ACC112 (cell line): ENCODE measurements around the gene PRKN.

Experiments
- H2AFZ ChIP-seq: fragments of 200-600 bp; sonication (generic); one replicate; pipeline ENCODE4 v1.6.0; 2017; ENCODE audit warnings: antibody characterized with exemption, low read length; ENCODE audit not compliant: unreplicated experiment
- H3K27ac ChIP-seq: fragments of 200-600 bp; sonication (generic); 2 replicates; pipeline ENCODE4 v1.5.1; 2014; ENCODE audit warnings: low read depth, mild to moderate bottlenecking, antibody characterized with exemption, low read length, moderate library complexity
- H3K27me3 ChIP-seq: fragments of 200-600 bp; sonication (generic); 2 replicates; pipeline ENCODE4 v1.6.1; 2014; ENCODE audit warnings: mild to moderate bottlenecking, antibody characterized with exemption, low read length, moderate library complexity, mixed read lengths; ENCODE audit not compliant: insufficient read depth
- H3K36me3 ChIP-seq: fragments of 200-600 bp; sonication (generic); 2 replicates; pipeline ENCODE4 v1.6.1; 2016; ENCODE audit warnings: mild to moderate bottlenecking, antibody characterized with exemption, low read length, moderate library complexity, mixed read lengths; ENCODE audit not compliant: insufficient read depth
- H3K4me1 ChIP-seq: fragments of 200-600 bp; sonication (generic); one replicate; pipeline ENCODE4 v1.6.1; 2016; ENCODE audit warnings: low read length, mixed read lengths; ENCODE audit not compliant: insufficient read depth, unreplicated experiment, control insufficient read depth
- H3K4me3 ChIP-seq: fragments of 200-600 bp; sonication (generic); 2 replicates; pipeline ENCODE4 v1.5.1; 2014; ENCODE audit warnings: mild to moderate bottlenecking, low read depth, low read length
- H3K79me2 ChIP-seq: fragments of 200-600 bp; sonication (generic); one replicate; pipeline ENCODE4 v1.6.0; 2016; ENCODE audit warnings: low read length; ENCODE audit not compliant: control insufficient read depth, unreplicated experiment, insufficient read depth

Gene PRKN

DNA sequence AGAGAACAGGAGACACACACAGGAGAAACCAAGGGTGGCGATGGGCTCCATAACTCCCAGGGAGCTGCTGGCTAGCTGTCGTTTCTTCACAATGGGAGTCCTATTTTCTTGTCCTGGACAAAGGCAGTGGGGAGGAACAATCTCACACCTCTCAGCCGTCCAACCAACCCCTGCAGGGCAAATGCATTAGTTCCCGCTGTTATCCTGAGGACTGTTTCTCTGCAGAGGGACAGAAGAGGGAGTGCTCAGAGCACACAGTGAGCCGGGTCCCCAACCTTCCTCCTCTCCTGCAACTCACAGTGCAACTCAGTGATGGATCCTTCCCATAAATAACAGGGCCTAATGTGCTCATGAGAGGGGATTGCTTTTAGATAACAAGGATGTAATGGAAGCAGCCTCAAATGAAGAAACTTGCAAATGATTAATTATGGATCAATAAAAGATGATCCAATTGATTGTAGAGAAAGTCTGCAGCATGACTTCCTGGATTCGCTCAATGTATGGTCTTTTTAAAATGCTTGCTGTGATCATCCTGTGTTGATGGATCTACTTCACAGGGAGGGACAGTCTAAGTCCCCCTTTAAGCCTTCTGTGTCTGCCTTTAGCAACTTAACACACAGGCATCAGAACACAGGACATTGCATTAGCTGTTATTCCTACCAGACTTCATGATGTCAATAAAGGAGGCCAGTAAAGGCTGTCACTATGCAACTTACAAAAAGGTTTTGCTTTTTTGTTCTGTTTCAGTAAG is 1000.3 kb downstream of the PRKN start:
- Histone ChIP-seq H3K36me3 (no peaks in the 10 kb centered on the region), H3K4me1 (no peaks in the 10 kb centered on the region), H2AFZ (no peak overlapping the region), H3K79me2 (no peaks in the 10 kb centered on the region), H3K27me3 (no peaks in the 10 kb centered on the region), H3K27ac (no peak overlapping the region), H3K4me3 (no peak overlapping the region)

GRCh38 chr6:161722394-161722793 is 1005.2 kb downstream of the PRKN start:
- H2AFZ ChIP-seq = no peak overlapping the region
- H3K27me3 ChIP-seq = no peaks in the 10 kb centered on the region

GRCh38 chr6:161721511-161721910 is 1006.1 kb downstream of the PRKN start:
- no peak overlapping the region for H3K4me3 ChIP-seq
- no peak overlapping the region for H3K27ac ChIP-seq
- no peaks in the 10 kb centered on the region for H3K36me3 ChIP-seq
- H2AFZ ChIP-seq = no peak overlapping the region
- H3K4me1 ChIP-seq = no peaks in the 10 kb centered on the region
- H3K27me3 ChIP-seq = no peaks in the 10 kb centered on the region
- no peaks in the 10 kb centered on the region for H3K79me2 ChIP-seq

More at GRCh38 chr6:161722394-161722793, 1005.2 kb downstream of the PRKN start:
- no peaks in the 10 kb centered on the region for H3K36me3 ChIP-seq
- H3K79me2 ChIP-seq = no peaks in the 10 kb centered on the region
- H3K4me1 ChIP-seq = no peaks in the 10 kb centered on the region
- H3K27ac ChIP-seq = no peak overlapping the region
- H3K4me3 ChIP-seq = no peak overlapping the region

GRCh38 chr6:161716176-161716575 is 1011.4 kb downstream of the PRKN start:
- Histone ChIP-seq H3K27me3 (no peaks in the 10 kb centered on the region), H3K4me1 (no peaks in the 10 kb centered on the region), H2AFZ (no peak overlapping the region), H3K36me3 (no peaks in the 10 kb centered on the region), H3K4me3 (no peak overlapping the region), H3K27ac (no peak overlapping the region), H3K79me2 (no peaks in the 10 kb centered on the region)

GRCh38 chr6:161711938-161712337 is 1015.6 kb downstream of the PRKN start:
- no peaks in the 10 kb centered on the region for H3K4me1 ChIP-seq
- no peaks in the 10 kb centered on the region for H3K36me3 ChIP-seq
- no peak overlapping the region for H3K27ac ChIP-seq
- no peak overlapping the region for H2AFZ ChIP-seq
- no peaks in the 10 kb centered on the region for H3K27me3 ChIP-seq
- no peaks in the 10 kb centered on the region for H3K79me2 ChIP-seq
- H3K4me3 ChIP-seq = no peak overlapping the region

DNA sequence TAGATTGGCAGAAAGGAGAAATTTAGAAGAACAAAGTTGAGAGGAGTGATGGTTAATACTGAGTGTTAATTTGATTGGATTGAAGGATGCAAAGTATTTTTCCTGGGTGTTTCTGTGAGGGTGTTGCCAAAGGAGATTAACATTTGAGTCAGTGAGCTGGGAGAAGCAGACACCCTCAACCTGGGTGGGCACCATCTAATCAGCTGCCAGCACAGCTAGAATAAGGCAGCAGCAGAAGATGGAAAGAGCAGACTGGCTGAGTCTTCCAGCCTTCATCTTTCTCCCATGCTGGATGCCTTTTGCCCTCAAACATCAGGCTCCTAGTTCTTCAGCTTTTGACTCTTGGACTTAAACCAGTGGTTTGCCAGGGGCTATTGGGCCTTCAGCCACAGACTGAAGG is 1016.1 kb downstream of the PRKN start:
- Histone ChIP-seq H3K79me2 (no peaks in the 10 kb centered on the region), H2AFZ (no peak overlapping the region), H3K4me3 (no peak overlapping the region)

GRCh38 chr6:161710698-161711097 is 1016.9 kb downstream of the PRKN start:
- Histone ChIP-seq H3K36me3 (no peaks in the 10 kb centered on the region), H3K4me3 (no peak overlapping the region), H3K27ac (no peak overlapping the region), H3K4me1 (no peaks in the 10 kb centered on the region), H3K79me2 (no peaks in the 10 kb centered on the region), H2AFZ (no peak overlapping the region), H3K27me3 (no peaks in the 10 kb centered on the region)

More for the DNA sequence above, 1016.1 kb downstream of the PRKN start:
- H3K4me1 ChIP-seq = no peaks in the 10 kb centered on the region
- no peaks in the 10 kb centered on the region for H3K36me3 ChIP-seq
- no peak overlapping the region for H3K27ac ChIP-seq
- H3K27me3 ChIP-seq = no peaks in the 10 kb centered on the region

- no peak overlapping the region for H2AFZ ChIP-seq
- no peaks in the 10 kb centered on the region for H3K4me1 ChIP-seq
- H3K36me3 ChIP-seq = no peaks in the 10 kb centered on the region
- no peaks in the 10 kb centered on the region for H3K79me2 ChIP-seq
- no peak overlapping the region for H3K4me3 ChIP-seq
- no peak overlapping the region for H3K27ac ChIP-seq
- no peaks in the 10 kb centered on the region for H3K27me3 ChIP-seq
These were observed 1026.5 kb downstream of the PRKN start for GRCh38 chr6:161701056-161701455.

DNA sequence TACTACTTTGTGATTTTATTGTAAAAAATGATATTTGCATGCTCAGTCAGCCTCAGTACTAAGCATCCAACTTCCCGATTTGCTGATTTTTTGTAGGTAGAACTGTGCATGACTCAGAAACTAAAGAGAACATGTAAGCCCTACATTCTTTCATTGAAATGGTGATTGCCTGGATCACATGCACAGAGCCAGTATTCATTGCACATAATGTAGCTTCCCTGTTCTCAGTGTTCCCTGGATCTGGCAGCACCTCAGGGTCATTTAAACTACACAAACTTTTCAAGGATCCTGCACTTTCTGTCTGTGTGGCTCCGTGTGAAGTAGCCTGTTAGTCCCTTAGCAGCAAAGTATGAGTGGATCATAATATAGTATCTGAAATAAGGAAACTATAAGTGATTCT is 1030.8 kb downstream of the PRKN start:
- H2AFZ ChIP-seq = no peak overlapping the region
- no peaks in the 10 kb centered on the region for H3K79me2 ChIP-seq
- no peak overlapping the region for H3K27ac ChIP-seq
- H3K27me3 ChIP-seq = no peaks in the 10 kb centered on the region
- H3K36me3 ChIP-seq = no peaks in the 10 kb centered on the region
- H3K4me1 ChIP-seq = no peaks in the 10 kb centered on the region
- H3K4me3 ChIP-seq = no peak overlapping the region

DNA sequence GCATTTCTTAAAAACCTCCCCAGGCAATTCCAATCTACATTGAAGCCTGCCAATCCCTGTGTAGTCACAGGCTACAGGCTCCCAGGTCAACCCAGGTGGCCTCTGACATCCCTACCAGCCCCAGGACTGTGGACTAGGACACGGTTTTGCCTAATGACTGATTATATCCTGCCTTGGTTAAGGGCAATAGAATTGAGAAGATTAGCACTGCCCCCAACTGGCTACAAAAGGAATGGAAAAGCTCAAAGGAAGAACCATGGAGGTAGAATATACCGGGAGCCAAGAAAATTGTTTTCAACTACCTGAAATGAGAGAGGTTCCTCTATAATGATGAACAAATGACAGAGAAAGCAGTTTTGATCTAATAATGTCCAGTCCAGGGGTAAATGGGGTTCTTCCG is 1032.6 kb downstream of the PRKN start:
- Histone ChIP-seq H3K27me3 (no peaks in the 10 kb centered on the region), H2AFZ (no peak overlapping the region), H3K36me3 (no peaks in the 10 kb centered on the region), H3K4me1 (no peaks in the 10 kb centered on the region), H3K79me2 (no peaks in the 10 kb centered on the region), H3K4me3 (no peak overlapping the region), H3K27ac (no peak overlapping the region)

GRCh38 chr6:161686655-161687054 is 1040.9 kb downstream of the PRKN start:
- no peaks in the 10 kb centered on the region for H3K4me1 ChIP-seq
- no peaks in the 10 kb centered on the region for H3K36me3 ChIP-seq
- H2AFZ ChIP-seq = no peak overlapping the region
- no peak overlapping the region for H3K4me3 ChIP-seq
- no peaks in the 10 kb centered on the region for H3K27me3 ChIP-seq
- H3K79me2 ChIP-seq = no peaks in the 10 kb centered on the region
- H3K27ac ChIP-seq = no peak overlapping the region
